ENCODE data around the gene DERL3. TPM values are rescaled to one million over a fixed set of nuclear protein-coding genes. Genes with fewer than 3 reads are reported as not detected.

Gene DERL3
- total RNA-seq, 2 experiments from 2014 or later = 0.66 to 0.98 TPM

GRCh38 chr22:23831781-23832180, 7.0 kb downstream of the DERL3 start:
- Histone ChIP-seq H3K4me1 (ENCODE audit: insufficient read depth, low read length) (no peaks in the 10 kb centered on the region), H3K9me3 (ENCODE audit: control insufficient read depth in 1 of 2, insufficient read depth in 1 of 2, low read length in 2 of 2) (no peaks in the 10 kb centered on the region), H3K4me3 (ENCODE audit: low read length) (no peak overlapping the region), H3K27ac (ENCODE audit: low read depth in 1 of 2, low read length in 2 of 2) (no peak overlapping the region), H3K27me3 (ENCODE audit: control insufficient read depth in 1 of 2, insufficient read depth in 2 of 2, low read length in 2 of 2) (no peaks in the 10 kb centered on the region), H3K36me3 (ENCODE audit: insufficient read depth, low read length) (peaks cover 61% of the 10 kb centered on the region)
- no peak for TF ChIP-seq CTCF (IDR thresholded peaks at IDR 0.05)
- H3K27me3 Mint-ChIP-seq = no peaks in the 10 kb centered on the region
- no peaks in the 10 kb centered on the region for H3K9me3 Mint-ChIP-seq
- CTCF ChIA-PET = no interaction called here
- POLR2A ChIA-PET = no interaction called here
- ATAC-seq (ENCODE audit: poor library complexity) (no peak), DNase-seq (peak in 1 of 14 experiments; percentile 16)
- peaks cover 4% of the 10 kb centered on the region for H3K4me1 Mint-ChIP-seq (ENCODE audit: low read depth)
- peaks cover 39% of the 10 kb centered on the region for H3K36me3 Mint-ChIP-seq (ENCODE audit: low read depth)
- H3K4me3 Mint-ChIP-seq = no peak overlapping the region
- intact Hi-C loops (cut with DNase I, micrococcal nuclease) = no loop called here
- H3K27ac Mint-ChIP-seq = no peak overlapping the region

GRCh38 chr22:23831261-23831660, 7.5 kb downstream of the DERL3 start:
- H3K9me3 ChIP-seq (ENCODE audit: control insufficient read depth in 1 of 2, insufficient read depth in 1 of 2, low read length in 2 of 2) = no peaks in the 10 kb centered on the region
- H3K27ac ChIP-seq (ENCODE audit: low read depth in 1 of 2, low read length in 2 of 2) = no peak overlapping the region
- H3K27me3 ChIP-seq (ENCODE audit: control insufficient read depth in 1 of 2, insufficient read depth in 2 of 2, low read length in 2 of 2) = no peaks in the 10 kb centered on the region
- DNase-seq = peak in 1 of 14 experiments; percentile 9
- intact Hi-C loops (cut with DNase I, micrococcal nuclease) = no loop called here
- Mint-ChIP-seq H3K4me3 (no peak overlapping the region), H3K27ac (no peak overlapping the region), H3K4me1 (ENCODE audit: low read depth) (peaks cover under 1% of the 10 kb centered on the region), H3K27me3 (no peaks in the 10 kb centered on the region), H3K36me3 (ENCODE audit: low read depth) (peaks cover 44% of the 10 kb centered on the region), H3K9me3 (no peaks in the 10 kb centered on the region)
- CTCF ChIA-PET = no interaction called here
- TF ChIP-seq CTCF (IDR thresholded peaks at IDR 0.05) = no peak
- no peak overlapping the region for H3K4me3 ChIP-seq (ENCODE audit: low read length)
- ATAC-seq (ENCODE audit: poor library complexity) = no peak
- POLR2A ChIA-PET = no interaction called here
- no peaks in the 10 kb centered on the region for H3K4me1 ChIP-seq (ENCODE audit: insufficient read depth, low read length)
- H3K36me3 ChIP-seq (ENCODE audit: insufficient read depth, low read length) = peaks cover 66% of the 10 kb centered on the region

GRCh38 chr22:23829845-23830372, 8.9 kb downstream of the DERL3 start:
- H3K27ac Mint-ChIP-seq = no peak overlapping the region

More at GRCh38 chr22:23829845-23830372, 8.9 kb downstream of the DERL3 start:
- Histone ChIP-seq H3K4me3 (ENCODE audit: low read length) (no peak overlapping the region), H3K27me3 (ENCODE audit: control insufficient read depth in 1 of 2, insufficient read depth in 2 of 2, low read length in 2 of 2) (no peaks in the 10 kb centered on the region), H3K27ac (ENCODE audit: low read depth in 1 of 2, low read length in 2 of 2) (no peak overlapping the region), H3K36me3 (ENCODE audit: insufficient read depth, low read length) (peaks cover 68% of the 10 kb centered on the region), H3K9me3 (ENCODE audit: control insufficient read depth in 1 of 2, insufficient read depth in 1 of 2, low read length in 2 of 2) (no peaks in the 10 kb centered on the region), H3K4me1 (ENCODE audit: insufficient read depth, low read length) (no peaks in the 10 kb centered on the region)
- Mint-ChIP-seq H3K4me3 (no peak overlapping the region), H3K36me3 (ENCODE audit: low read depth) (peaks cover 50% of the 10 kb centered on the region), H3K9me3 (no peaks in the 10 kb centered on the region), H3K4me1 (ENCODE audit: low read depth) (no peaks in the 10 kb centered on the region), H3K27me3 (no peaks in the 10 kb centered on the region)
- TF ChIP-seq CTCF (IDR thresholded peaks at IDR 0.05) = no peak
- POLR2A ChIA-PET = no interaction called here
- ATAC-seq (ENCODE audit: poor library complexity) = no peak
- intact Hi-C loops (cut with DNase I, micrococcal nuclease) = no loop called here
- DNase-seq = no peak
- CTCF ChIA-PET = interaction anchor here (1.5 kb wide), 1 partner anchor 20 kb away, joined by 4 read pairs; no protein-coding TSS in a partner anchor
